ENCODE measurements around the gene NFYB.

- TF ChIP-seq TAF1 (IDR thresholded peaks at IDR 0.05; ENCODE audit: low read depth): no peak
- no peak for TF ChIP-seq CEBPB (IDR thresholded peaks at IDR 0.05)
- no peak for TF ChIP-seq FOXM1 (IDR thresholded peaks at IDR 0.05; ENCODE audit: borderline replicate concordance, low read depth)
- no peak for TF ChIP-seq EP300 (IDR thresholded peaks at IDR 0.05; ENCODE audit: borderline replicate concordance)
- TF ChIP-seq REST (IDR thresholded peaks at IDR 0.05; ENCODE audit: low read depth): no peak
- no peak for TF ChIP-seq MAX (IDR thresholded peaks at IDR 0.05)
- no peak for TF ChIP-seq CREB1 (IDR thresholded peaks at IDR 0.05; ENCODE audit: low read depth)
- TF ChIP-seq RAD21 (IDR thresholded peaks at IDR 0.05; ENCODE audit: low read depth): no peak
- TF ChIP-seq NFIC (IDR thresholded peaks at IDR 0.05): no peak
- no peak for TF ChIP-seq TCF12 (IDR thresholded peaks at IDR 0.05; ENCODE audit: low read depth)
Observed at GRCh38 chr12:104172570-104172947, 34.5 kb upstream of the NFYB start.
